ENCODE results near the gene SLC1A2.

GRCh38 chr11:35232891-35233330, 186.4 kb downstream of the SLC1A2 start:
- TF ChIP-seq CTCF (conservative IDR thresholded peaks at IDR 0.05; ENCODE audit: low read length) (no peak), EZH2phosphoT487 (IDR thresholded peaks at IDR 0.05; ENCODE audit: borderline replicate concordance, low read depth, low read length) (no peak)
